NCI-H524 (cell line): Measurements from ENCODE around the gene LPGAT1.

ENCODE experiments used
- DNase-seq, 2 experiments: peaks; one replicate each; lab custom pipeline; 2025; lab: John Stamatoyannopoulos, UW

LPGAT1 gene

GRCh38 chr1:211828584-211829342 lies 1.8 kb downstream of the LPGAT1 start:
- peak; percentile 49 to 59 for DNase-seq

GRCh38 chr1:211827051-211827450 lies 3.5 kb downstream of the LPGAT1 start:
- DNase-seq: no peak

GRCh38 chr1:211825980-211826379 lies 4.6 kb downstream of the LPGAT1 start:
- DNase-seq: no peak

GRCh38 chr1:211822677-211823407 lies 7.7 kb downstream of the LPGAT1 start:
- no peak for DNase-seq

- DNase-seq: no peak
Measured at GRCh38 chr1:211816586-211816985, 14.0 kb downstream of the LPGAT1 start.

GRCh38 chr1:211814313-211814712 lies 16.2 kb downstream of the LPGAT1 start:
- no peak for DNase-seq

- DNase-seq: no peak
Measured at GRCh38 chr1:211813590-211813989, 17.0 kb downstream of the LPGAT1 start.

- DNase-seq: no peak
Measured at GRCh38 chr1:211812584-211812983, 18.0 kb downstream of the LPGAT1 start.

- DNase-seq: no peak
Measured at GRCh38 chr1:211811848-211812247, 18.7 kb downstream of the LPGAT1 start.

GRCh38 chr1:211811126-211811525 lies 19.4 kb downstream of the LPGAT1 start:
- no peak for DNase-seq

GRCh38 chr1:211808475-211808874 lies 22.1 kb downstream of the LPGAT1 start:
- no peak for DNase-seq

GRCh38 chr1:211804915-211805314 lies 25.6 kb downstream of the LPGAT1 start:
- no peak for DNase-seq

GRCh38 chr1:211800925-211801607 lies 29.5 kb downstream of the LPGAT1 start:
- DNase-seq: no peak

GRCh38 chr1:211797994-211798393 lies 32.6 kb downstream of the LPGAT1 start:
- DNase-seq: no peak

- no peak for DNase-seq
Measured at GRCh38 chr1:211791979-211792378, 38.6 kb downstream of the LPGAT1 start.

GRCh38 chr1:211789641-211790464 lies 40.7 kb downstream of the LPGAT1 start:
- DNase-seq: no peak

- no peak for DNase-seq
Measured at GRCh38 chr1:211788626-211789025, 41.9 kb downstream of the LPGAT1 start.

- DNase-seq: no peak
Measured at GRCh38 chr1:211783897-211784296, 46.7 kb downstream of the LPGAT1 start.

GRCh38 chr1:211783266-211783665 lies 47.3 kb downstream of the LPGAT1 start:
- DNase-seq: peak in 1 of 2 experiments; percentile 53

- no peak for DNase-seq
Measured at GRCh38 chr1:211781260-211781659, 49.3 kb downstream of the LPGAT1 start.

GRCh38 chr1:211775170-211775569 lies 55.4 kb downstream of the LPGAT1 start:
- DNase-seq: no peak

- DNase-seq: no peak
Measured at GRCh38 chr1:211764701-211765100, 65.9 kb downstream of the LPGAT1 start.
